ENCODE measurements around the gene NFE2. TPM values are rescaled to one million over a fixed set of nuclear protein-coding genes. Genes with fewer than 3 reads are reported as not detected.
A peak's percentile ranks its signal among the peaks of the same experiment; 100 is the strongest.

The NFE2 gene
- total RNA-seq, 1 donor = 1.4 TPM

- no peak for TF ChIP-seq CTCF (IDR thresholded peaks at IDR 0.05; ENCODE audit: extremely low read depth, low read depth, low read length)
- no peaks in the 10 kb centered on the region for H3K79me2 ChIP-seq (ENCODE audit: insufficient read depth, low read length)
- no peaks in the 10 kb centered on the region for H3K36me3 ChIP-seq (ENCODE audit: insufficient read depth, low read length)
- DNase-seq (ENCODE audit: insufficient read length, low spot score, missing footprints) = no peak
- no peak overlapping the region for H3K27ac ChIP-seq (ENCODE audit: low read depth, low read length)
- no peak overlapping the region for H2AFZ ChIP-seq (ENCODE audit: low read length)
- H4K20me1 ChIP-seq (ENCODE audit: insufficient read depth, low read length) = no peaks in the 10 kb centered on the region
- H3K4me3 ChIP-seq (ENCODE audit: insufficient read depth, low read length) = no peak overlapping the region
- H3K9me3 ChIP-seq (ENCODE audit: low read depth, low read length) = no peaks in the 10 kb centered on the region
- no peaks in the 10 kb centered on the region for H3K4me1 ChIP-seq (ENCODE audit: insufficient read depth, low read length)
- no peaks in the 10 kb centered on the region for H3K27me3 ChIP-seq (ENCODE audit: insufficient read depth, low read length)
- H3K4me2 ChIP-seq (ENCODE audit: insufficient read depth, low read length) = no peak overlapping the region
Measured at GRCh38 chr12:54311051-54311450, 10.2 kb upstream of the NFE2 start.

- no peak overlapping the region for H3K27ac ChIP-seq (ENCODE audit: low read depth, low read length)
- no peak for TF ChIP-seq CTCF (IDR thresholded peaks at IDR 0.05; ENCODE audit: extremely low read depth, low read depth, low read length)
- peak; percentile 69 for DNase-seq (ENCODE audit: insufficient read length, low spot score, missing footprints)
Measured at GRCh38 chr12:54306925-54307741, 6.3 kb upstream of the NFE2 start.

GRCh38 chr12:54304187-54304810 is 3.5 kb upstream of the NFE2 start:
- TF ChIP-seq CTCF (IDR thresholded peaks at IDR 0.05; ENCODE audit: extremely low read depth, low read depth, low read length) = no peak
- Histone ChIP-seq H3K4me2 (ENCODE audit: insufficient read depth, low read length) (peak overlapping the region; percentile 43), H3K4me1 (ENCODE audit: insufficient read depth, low read length) (peaks cover 29% of the 10 kb centered on the region), H3K36me3 (ENCODE audit: insufficient read depth, low read length) (no peaks in the 10 kb centered on the region), H3K27ac (ENCODE audit: low read depth, low read length) (no peak overlapping the region), H4K20me1 (ENCODE audit: insufficient read depth, low read length) (no peaks in the 10 kb centered on the region), H3K79me2 (ENCODE audit: insufficient read depth, low read length) (no peaks in the 10 kb centered on the region), H3K9me3 (ENCODE audit: low read depth, low read length) (no peaks in the 10 kb centered on the region), H3K27me3 (ENCODE audit: insufficient read depth, low read length) (peaks cover 14% of the 10 kb centered on the region), H2AFZ (ENCODE audit: low read length) (no peak overlapping the region), H3K4me3 (ENCODE audit: insufficient read depth, low read length) (no peak overlapping the region)
- peak; percentile 86 for DNase-seq (ENCODE audit: insufficient read length, low spot score, missing footprints)

More at GRCh38 chr12:54306925-54307741, 6.3 kb upstream of the NFE2 start:
- no peak overlapping the region for H2AFZ ChIP-seq (ENCODE audit: low read length)
- no peaks in the 10 kb centered on the region for H3K36me3 ChIP-seq (ENCODE audit: insufficient read depth, low read length)
- H3K4me1 ChIP-seq (ENCODE audit: insufficient read depth, low read length) = peaks cover 9% of the 10 kb centered on the region
- H3K79me2 ChIP-seq (ENCODE audit: insufficient read depth, low read length) = no peaks in the 10 kb centered on the region
- H3K9me3 ChIP-seq (ENCODE audit: low read depth, low read length) = no peaks in the 10 kb centered on the region
- H3K4me2 ChIP-seq (ENCODE audit: insufficient read depth, low read length) = no peak overlapping the region
- H4K20me1 ChIP-seq (ENCODE audit: insufficient read depth, low read length) = no peaks in the 10 kb centered on the region
- no peak overlapping the region for H3K4me3 ChIP-seq (ENCODE audit: insufficient read depth, low read length)
- H3K27me3 ChIP-seq (ENCODE audit: insufficient read depth, low read length) = peaks cover 11% of the 10 kb centered on the region

- Histone ChIP-seq H3K4me1 (ENCODE audit: insufficient read depth, low read length) (peaks cover 29% of the 10 kb centered on the region), H3K4me3 (ENCODE audit: insufficient read depth, low read length) (no peak overlapping the region), H3K36me3 (ENCODE audit: insufficient read depth, low read length) (no peaks in the 10 kb centered on the region), H3K9me3 (ENCODE audit: low read depth, low read length) (no peaks in the 10 kb centered on the region), H4K20me1 (ENCODE audit: insufficient read depth, low read length) (peaks cover 3% of the 10 kb centered on the region), H3K27me3 (ENCODE audit: insufficient read depth, low read length) (peaks cover 17% of the 10 kb centered on the region), H3K79me2 (ENCODE audit: insufficient read depth, low read length) (no peaks in the 10 kb centered on the region), H3K4me2 (ENCODE audit: insufficient read depth, low read length) (no peak overlapping the region), H3K27ac (ENCODE audit: low read depth, low read length) (no peak overlapping the region), H2AFZ (ENCODE audit: low read length) (no peak overlapping the region)
- DNase-seq (ENCODE audit: insufficient read length, low spot score, missing footprints) = peak; percentile 8
- no peak for TF ChIP-seq CTCF (IDR thresholded peaks at IDR 0.05; ENCODE audit: extremely low read depth, low read depth, low read length)
Measured at GRCh38 chr12:54303640-54304039, 2.8 kb upstream of the NFE2 start.

All from osteoblast (primary cell).